ENCODE data around the gene BFSP2.

The BFSP2 gene

DNA sequence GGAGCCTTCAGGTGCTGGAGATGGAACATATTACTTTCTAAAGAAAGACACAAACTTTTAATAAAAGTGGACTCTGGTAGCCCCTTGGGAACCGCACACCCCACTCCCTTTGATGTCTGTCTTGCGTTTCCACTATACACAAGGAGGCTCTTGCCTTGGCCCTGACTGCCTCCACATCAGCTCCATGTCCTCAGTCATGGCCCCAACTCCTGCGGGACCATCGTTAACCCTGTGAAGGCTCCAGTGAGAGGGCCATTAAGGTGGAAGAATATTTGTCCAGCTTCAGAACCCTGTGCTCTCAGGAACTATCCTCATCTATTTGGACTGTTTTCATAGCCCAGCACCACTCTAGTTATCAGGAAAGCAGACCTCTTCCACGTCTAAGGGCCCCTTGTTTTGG is 16.1 kb upstream of the BFSP2 start:
- DNase-seq (ENCODE audit: low read depth), result no peak

DNA sequence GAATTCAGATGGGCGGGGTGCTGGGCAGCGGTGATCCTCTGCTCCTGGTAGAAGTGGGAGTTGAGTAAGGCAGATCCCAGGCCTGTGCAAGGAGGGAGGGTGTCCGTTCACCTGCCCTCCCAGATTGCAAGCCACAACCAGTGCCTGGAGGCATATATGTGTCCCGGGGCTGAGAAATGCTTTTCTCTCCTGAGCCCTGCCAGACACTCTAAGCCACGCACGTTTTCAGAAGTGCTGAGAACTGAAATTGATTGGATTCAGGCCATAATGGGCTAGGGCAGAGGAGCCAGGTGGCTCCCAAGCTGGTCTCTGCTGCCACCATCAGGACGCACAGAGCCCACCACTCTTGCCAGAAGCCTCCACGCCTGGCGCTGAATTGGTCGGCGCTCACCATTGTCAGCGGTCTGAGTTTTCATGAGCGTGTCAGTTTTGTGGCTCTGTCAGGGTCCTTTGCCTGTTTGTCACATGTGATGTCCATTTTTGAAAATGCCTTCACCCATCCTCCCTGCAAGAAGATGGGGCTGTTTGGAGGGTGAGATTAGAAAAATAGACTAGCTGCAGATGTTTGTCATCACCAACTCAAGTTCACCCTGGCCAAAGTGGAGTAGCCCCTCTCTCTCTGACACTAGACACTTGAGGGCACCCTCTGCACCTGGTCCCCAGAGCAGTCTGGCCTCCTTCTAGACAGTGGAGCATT is 15.4 kb upstream of the BFSP2 start:
- peak; percentile 14 for DNase-seq (ENCODE audit: low read depth)

DNA sequence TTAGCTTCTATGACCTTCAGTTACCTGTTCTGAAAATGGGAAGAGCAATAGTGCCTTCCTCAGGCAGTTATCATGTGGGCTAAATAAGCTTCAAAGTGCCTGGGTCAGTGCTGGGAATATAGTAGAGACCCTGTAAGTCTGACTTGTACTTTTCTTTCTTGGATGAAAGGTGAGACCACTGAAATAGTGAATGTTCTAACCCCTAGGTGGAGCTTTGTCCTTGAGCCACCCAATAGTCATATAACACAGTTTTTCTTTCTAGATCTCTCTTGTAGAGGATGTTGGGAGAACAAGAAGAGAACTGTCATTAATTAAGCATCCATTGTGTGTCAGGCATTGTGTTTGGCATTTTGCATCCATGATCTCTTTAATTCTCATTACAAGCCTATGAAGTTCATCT is 13.0 kb upstream of the BFSP2 start:
- no peak for DNase-seq (ENCODE audit: low read depth)

DNA sequence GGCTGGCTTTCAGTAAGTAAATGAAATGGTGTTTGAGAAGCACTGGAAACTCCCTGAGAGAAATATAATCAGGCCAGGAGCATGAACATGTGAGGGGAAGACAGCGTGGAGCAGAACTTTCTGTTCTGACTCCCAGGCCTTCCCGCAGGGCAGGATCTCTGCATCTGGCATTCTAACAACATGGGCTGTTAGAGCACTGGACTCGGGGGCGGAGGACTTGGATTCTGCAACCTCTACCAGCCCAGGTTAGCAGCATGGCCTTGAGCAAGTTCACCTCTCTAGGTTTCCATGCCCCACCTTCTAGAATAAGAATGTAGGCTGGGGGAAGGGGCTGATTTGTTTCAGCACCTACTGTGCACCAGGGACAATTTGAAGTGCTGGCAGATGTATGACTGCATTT is 12.5 kb upstream of the BFSP2 start:
- no peak for DNase-seq (ENCODE audit: low read depth)

DNA sequence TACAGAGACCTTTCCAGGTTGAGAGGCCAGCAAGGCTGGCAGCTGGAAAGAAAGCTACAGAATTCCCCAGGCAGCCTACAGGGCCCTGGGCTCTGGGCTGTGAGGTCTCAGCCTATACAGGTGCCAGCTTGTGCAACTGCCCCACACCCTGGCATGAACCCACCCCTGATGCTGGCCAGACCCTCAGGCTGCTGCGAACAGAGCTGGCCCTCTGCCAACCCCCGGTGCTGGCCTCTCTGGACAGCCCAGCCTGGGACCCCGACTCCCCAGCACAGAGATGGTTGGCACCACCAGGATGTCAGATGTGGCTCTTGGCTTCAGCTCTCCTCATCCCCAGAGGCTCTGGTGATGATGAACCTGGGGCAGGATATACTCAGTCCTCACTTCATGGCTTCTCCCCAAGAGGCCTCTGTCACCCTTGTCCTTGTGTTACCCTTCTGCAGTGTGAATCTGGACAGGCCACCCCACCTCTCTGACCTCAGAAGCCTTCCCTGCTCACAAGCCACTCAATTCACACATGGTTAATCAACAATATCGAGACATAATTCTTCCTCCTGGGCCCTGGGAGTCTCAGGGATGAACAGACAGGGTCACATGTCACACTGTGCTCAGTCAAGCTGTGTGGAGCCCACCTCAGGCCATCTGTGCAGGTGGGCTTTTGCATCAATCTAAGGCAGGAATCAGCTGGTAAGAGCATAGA is 11.0 kb upstream of the BFSP2 start:
- no peak for DNase-seq (ENCODE audit: low read depth)

DNA sequence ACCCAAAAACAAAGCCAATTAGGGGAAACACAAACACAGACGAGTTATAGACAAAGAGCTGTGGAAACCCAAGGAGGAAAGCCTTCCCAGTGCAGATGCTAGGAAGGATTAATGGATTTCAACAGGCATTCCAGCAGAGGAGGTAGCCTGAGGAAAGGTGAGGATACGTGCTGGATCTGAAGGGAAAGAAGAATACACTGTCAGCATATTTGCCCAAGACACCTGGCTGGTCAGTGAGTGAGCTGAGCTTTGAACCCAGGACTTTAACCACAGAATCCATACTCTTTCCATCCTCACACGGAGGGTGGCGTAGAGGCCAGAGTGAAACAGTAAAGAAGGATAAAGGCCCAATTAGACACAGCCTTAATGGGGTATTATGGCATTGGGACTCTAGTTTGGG is 9.1 kb upstream of the BFSP2 start:
- DNase-seq (ENCODE audit: low read depth), result no peak

DNA sequence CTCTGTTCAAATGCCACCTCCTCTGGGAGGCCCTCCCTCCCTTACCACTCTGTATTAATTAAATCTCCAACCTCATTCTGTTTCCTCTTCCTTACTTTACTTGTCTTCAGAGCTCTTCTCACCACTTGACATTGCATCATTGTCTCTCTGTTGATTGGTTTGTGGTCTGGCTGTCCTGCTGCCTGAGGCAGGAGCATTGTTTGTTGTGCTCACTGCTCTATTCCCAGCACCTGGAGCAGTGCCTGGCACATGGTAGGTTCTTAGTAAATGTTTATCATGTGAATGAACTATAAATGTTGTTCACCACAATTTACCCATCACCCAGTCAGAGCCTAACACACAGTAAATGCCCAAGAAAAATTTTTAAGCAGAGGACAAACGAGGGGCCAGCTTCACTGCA is 6.7 kb upstream of the BFSP2 start:
- no peak for DNase-seq (ENCODE audit: low read depth)

DNA sequence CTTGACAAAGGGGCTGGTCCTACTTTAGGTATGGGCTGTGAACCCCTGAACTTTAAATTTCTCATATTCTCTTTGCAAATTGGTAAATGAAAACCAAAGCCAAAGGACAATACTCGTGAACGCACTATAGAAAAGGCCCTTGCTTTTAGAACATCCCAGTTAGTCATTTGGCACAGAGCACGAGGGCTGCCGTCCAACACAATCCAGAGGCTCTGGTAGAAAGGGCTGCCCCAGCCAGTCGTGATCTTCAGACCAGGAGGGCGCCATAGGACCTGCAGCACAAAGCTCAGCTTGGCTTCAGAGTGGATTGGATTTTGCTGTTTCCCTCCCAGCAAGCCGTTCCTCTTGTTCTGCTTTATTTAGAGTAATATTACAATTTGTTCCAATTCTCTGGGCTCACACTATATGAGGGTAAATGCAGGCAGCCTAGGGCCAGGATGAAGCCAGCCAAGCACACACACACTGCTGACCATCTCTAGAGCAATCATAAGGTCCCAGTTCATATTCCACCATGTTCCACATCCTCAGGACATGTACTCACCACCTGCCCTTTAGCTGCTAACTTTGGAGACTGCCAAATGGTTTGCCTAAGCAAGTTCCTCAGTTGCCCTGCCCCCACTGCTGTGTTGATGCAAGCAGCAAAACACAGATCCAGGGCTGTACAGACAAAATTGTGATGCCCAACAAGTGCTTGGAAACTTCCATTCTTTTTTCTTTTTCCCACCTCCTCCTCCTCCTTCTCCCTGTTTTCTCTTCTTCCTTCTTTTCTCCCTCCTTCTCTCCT is 6.0 kb upstream of the BFSP2 start:
- no peak for DNase-seq (ENCODE audit: low read depth)

DNA sequence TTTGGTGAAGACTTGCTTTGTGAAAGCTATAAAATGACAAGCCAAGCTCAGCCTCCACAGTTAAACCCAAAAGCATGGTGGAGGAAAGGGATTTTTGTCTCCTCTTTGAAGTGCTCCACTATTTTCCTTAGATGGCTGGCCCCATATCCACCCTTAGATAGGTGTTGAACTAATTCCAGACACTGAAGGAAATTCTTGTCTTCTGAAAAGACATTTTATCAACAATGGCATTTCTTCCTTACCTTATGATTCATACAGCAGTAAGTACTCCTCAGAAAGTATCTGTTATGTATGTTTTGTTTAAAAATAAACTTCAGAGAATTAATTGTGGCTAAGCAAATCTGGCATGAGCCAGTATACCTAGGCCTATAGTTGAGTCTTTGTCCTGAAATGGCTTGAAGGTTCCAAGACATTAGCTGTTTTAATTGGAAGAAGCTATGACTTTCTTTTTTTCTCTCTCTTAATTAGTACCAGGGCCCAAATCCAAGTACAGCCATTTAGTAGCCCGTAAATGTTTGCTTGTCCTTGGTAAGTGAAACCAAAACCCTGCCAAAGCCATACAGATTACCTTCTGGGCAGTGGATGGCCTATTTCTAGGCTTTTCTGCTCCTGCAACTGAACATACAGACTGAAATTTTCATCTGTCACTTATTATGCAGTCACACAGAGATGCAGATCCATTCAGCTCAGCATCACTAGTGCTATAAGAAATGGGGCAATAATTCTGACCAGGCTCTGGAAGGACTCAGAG is 5.1 kb upstream of the BFSP2 start:
- DNase-seq (ENCODE audit: low read depth), result no peak

DNA sequence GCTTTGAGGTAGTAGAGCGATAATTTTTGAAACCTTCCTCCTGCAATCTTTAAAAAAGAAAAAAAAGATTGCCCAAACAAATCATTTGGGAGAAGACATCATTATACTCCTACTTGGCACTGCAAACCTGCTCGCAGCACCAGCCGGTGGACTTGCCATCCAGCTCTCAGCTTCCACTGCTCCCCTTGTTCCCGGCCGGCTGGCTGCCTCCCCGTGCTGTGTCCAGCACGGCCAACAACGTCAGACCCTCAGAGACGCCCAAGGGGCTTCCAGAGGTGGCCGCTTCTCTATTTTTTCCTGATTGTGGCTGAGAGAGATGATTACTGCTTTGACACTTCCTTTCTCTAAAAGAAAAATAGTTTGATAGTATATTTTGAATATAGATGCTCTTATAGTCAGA is 3.0 kb upstream of the BFSP2 start:
- DNase-seq (ENCODE audit: low read depth), result no peak

DNA sequence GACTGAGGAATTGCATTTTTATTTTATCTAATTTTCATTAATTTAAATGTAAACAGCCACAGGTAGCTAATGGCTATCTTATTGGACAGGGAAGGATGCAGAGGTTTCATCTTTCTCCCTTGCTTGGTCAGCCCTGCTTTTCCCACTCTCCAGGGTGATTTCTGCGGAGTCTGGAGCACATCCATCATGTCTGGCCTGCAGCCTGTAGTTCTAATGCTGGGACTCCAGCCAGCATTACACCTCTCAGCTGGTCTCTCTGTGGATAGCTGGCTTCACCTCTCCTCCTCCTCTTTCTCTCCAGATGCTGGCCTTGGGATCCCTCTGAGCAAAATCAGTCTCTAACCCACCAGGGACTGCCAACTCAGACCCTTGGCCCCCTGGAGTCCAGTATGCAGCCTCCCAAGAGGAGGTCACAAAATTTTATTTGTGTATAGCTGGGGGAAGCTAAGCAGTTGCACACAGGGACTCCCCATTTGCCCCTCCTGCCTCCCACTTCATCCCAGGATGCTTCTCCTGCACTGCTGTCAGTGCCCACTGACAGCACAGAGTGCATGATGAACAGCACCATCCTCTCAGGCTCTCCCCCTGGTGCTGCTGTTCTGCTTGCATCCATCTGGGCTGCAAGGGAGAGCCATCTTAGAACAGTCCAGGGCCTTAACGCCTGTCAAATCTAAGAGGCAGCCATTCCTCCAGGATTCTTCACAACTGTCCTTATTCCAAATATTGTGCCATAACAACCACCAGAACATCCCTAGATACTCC is 1.7 kb downstream of the BFSP2 start:
- no peak for DNase-seq (ENCODE audit: low read depth)

DNA sequence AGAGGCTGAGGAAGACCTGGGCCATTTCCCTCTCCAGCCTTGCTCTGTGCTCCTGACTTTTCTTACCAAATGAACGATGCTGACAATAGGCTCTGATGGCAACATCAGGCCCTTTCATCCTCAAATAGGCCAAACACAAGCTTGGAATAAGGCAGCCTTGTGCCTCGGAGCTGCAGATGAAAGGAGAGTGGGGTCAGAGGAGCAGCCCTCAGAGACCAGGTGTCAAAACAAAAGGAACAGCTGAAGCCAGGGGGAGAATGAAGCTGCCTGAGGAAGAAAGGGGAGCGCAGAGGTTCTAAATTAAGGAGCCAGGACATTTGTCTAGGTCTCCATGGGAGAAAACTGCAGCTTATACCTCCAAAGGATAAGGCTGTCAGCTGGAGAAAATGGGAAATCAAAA is 5.1 kb downstream of the BFSP2 start:
- no peak for DNase-seq (ENCODE audit: low read depth)

DNA sequence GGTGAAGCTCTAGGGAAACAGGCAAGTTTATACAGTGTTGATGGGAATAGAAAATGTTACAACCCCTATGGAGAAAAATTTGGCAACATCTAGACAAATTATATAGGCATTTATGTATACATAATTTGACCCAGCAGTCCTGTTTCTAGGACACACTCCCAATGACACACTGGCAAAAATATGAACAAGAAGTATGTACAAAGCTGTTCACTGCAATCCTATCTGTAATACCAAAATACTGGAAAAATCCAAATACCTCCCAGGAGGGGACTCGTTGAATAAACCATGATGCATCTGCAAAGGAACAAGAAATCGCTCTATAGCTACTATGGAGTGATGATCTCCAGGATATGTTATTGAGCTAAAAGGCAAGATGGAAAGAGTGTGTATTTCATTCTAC is 8.5 kb downstream of the BFSP2 start:
- no peak for DNase-seq (ENCODE audit: low read depth)

DNA sequence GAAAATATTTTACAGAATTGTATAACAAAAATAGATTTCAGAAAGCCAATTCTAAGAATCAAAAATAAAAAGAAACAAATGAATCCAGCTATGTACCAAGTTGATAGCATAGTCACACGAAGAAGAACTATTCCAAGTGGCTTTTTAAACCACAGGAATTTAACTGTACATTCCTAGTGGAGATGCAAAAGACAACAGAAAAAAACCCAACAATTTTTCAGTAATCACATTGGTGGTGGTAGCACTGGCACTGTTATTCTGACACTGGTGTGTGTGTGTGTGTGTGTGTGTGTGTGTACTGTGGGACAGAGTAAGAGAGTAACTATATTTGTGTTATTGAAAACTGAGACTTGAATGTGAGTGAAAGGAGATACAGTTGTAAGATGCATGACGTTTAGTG is 9.1 kb downstream of the BFSP2 start:
- no peak for DNase-seq (ENCODE audit: low read depth)

DNA sequence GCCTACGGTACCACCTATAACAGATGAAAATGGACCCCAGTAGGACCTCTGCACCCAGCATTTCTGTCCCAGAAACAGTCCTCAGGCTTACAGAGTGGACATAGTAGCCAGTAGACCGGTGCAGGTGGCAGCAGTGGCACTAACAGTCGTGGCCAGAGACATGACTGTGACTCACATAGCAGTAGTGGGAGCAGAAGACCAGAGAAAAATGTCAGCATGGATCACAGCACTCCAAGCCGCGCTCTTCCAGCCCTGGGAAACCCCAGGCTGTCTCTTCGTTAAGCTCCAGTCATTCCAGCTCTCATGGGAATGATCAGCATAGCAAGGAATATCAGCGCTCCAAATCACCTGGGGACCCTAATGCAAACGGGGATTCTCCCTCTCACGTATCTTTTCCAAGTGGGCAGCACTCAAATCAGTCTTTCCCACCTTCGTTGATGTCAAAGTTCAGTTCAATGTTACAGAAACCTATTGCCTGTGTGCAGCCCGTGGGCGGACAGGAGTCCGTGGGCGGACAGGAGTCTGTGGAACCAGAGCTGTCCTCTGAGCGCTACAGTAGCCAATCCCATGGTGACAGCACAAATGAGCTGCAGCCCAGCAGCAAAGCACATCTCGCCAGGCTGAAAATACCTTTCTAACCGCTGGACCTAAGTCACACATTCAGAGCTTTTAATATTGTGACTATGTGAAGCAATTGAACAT is 10.5 kb downstream of the BFSP2 start:
- DNase-seq (ENCODE audit: low read depth), result no peak

DNA sequence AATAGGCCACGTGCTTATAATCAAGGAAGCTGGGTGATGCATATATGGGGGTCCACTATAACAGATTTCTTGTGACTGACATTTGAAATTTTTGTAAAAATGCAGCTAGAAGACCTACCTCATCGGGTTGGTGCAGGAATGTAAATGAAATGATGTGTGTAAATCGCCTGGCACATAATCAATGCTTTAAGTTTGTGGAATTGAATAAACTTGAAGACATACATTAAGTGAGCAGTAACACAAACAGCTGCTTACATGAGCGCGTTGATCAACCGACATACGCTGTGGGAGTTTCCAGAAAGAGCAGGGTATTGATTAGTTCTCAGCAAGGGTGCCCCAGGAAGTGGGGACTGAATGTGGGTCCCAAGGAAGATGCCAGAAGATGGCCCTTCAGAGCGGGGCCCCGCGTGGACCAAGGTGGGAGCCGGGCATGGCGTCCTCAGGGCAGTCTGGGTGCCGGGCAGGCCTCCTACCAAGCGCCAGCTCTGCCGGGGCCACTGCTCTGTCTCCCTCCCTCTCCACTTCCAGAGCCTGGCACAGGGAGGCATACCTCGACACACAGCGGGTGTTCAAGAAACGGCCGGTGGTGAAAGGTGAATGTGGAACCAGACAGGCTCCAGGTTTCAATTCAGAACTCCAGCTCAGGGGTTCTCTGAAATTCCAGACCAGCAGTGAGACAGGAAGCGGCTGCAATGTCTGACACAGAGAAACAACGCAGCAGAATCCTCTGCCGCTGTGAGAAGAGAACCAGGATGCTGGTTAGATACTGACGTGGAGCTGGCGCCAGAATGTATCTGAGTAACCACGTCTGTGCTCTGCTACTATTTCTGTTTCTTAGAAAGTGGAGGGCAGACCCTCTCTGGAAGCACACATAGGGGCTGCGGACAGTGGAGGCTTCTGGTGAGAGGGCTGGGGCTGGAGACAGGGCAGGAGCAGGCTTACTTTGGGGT is 12.6 kb downstream of the BFSP2 start:
- no peak for DNase-seq (ENCODE audit: low read depth)

DNA sequence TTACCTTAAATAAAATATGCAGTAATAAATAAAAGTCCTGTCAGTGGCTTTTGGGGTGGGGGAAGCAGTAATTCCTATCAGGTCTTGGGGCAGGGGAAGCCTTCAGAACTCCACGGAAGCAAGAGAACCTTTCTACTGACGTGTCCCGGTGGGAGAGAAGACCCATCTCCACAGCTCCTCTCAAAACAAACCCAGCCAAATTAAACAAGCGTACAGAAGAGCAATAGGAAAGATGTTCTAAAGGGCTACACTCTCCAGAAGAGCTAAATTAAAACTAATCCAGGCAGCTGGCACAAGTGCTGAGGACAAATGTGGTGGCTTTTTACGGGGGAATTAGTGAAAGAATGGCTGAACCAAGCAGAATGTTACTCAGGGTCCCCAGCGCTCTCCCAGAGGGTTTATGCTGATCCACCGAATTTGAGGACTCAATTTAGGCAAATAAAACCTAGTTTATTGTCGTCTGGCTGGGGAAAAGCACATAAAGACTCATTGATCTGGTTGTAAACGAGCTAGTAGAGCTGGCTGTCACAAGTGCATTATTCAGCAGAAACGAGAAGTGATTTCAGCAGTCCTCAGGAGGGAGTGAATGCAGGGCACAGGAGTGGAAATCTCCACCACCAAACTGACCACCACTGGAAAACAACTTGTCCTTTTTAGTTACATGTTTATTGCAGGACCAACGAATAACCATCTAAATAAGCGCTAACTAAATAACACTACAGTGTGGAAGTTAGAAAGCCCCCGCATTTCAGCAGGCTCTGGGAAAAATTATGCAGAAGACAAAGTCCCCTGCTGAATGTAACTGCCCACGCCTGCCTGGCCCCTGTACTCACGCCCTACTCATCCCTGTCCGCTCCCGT is 13.5 kb downstream of the BFSP2 start:
- DNase-seq (ENCODE audit: low read depth), result no peak

DNA sequence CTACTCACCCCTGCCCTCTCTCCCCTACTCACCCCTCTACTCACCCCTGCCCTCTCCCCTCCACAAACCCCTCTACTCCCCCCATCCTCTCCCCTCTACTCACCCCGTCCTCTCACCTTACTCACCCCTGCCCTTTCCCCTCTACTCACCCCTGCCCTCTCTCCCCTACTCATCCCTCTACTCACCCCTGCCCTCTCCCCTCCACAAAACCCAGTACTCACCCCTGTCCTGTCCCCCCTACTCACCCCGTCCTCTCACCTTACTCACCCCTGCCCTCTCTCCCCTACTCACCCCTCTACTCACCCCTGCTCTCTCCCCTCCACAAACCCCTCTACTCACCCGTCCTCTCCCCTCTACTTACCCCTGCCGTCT is 14.2 kb downstream of the BFSP2 start:
- DNase-seq (ENCODE audit: low read depth), result no peak

DNA sequence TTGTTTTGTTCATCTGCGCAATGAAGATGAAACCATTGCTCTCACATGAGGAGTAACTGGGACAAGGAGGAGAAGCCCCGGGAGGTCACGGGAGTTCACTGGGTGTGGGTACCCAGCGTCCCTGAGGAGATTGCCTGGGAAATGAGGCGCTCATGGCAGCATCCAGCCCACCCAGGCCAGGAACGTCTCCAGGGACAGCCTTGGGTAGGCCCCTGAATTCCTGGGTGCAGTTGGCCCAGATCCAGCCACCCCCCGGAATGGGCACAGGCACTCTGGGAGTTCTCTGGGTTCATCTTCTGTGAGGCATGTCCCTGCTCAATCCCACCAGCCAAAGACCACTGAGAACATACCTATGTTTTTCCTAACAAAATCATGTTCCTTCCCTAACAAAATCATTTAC is 18.5 kb downstream of the BFSP2 start:
- no peak for DNase-seq (ENCODE audit: low read depth)
